ENCODE data around the gene TTC9C.

GRCh38 chr11:62687508-62688396, 40.5 kb upstream of the TTC9C start:
- TF ChIP-seq CTCF (optimal IDR thresholded peaks at IDR 0.05 in 1 of 3, IDR thresholded peaks at IDR 0.05 in 1 of 3, conservative IDR thresholded peaks at IDR 0.05 in 1 of 3; ENCODE audit: extremely low read depth in 1 of 3, insufficient read depth in 2 of 3, low read length in 3 of 3) = no peak
- TF ChIP-seq EZH2 (IDR thresholded peaks at IDR 0.05; ENCODE audit: low read length) = no peak

All from keratinocyte (primary cell).